Endothelial cell of umbilical vein (primary cell): ENCODE data around the gene SELP. TPM values are rescaled to one million over a fixed set of nuclear protein-coding genes. Genes with fewer than 3 reads are reported as not detected.

Source experiments
- BruUV-seq: library from RNA; stranded (reverse); fragments of 400-500 nt; replicated peaks from 2 replicates; lab custom pipeline; 2021; lab: Mats Ljungman, UMichigan
- CTCF ChIA-PET: fragments of 300-600, 350-600 bp; sonication (Branson Sonifier 250); formaldehyde crosslinking; loops from one replicate; lab custom pipeline; 2021; ENCODE audit warnings: antibody characterized with exemption, inconsistent platforms; lab: Charles Lee
- POLR2A ChIA-PET: fragments of 300-600, 350-600 bp; sonication (Branson Sonifier 250); formaldehyde crosslinking; loops from one replicate; lab custom pipeline; 2021; ENCODE audit warnings: antibody characterized with exemption, inconsistent platforms; lab: Charles Lee
- DNase-seq: peaks from one replicate; pipeline ENCODE4 v3.0.0-alpha.2; 2011; ENCODE audit warnings: low read depth, low spot score
- FAIRE-seq: peaks from 2 replicates; lab custom pipeline; 2011; peaks lifted over from hg19 to GRCh38; lab: Jason Lieb, UNC
- H2AFZ ChIP-seq: 2 replicates; pipeline ENCODE4 v1.6.0; 2012; ENCODE audit warnings: low read depth, low read length, control low read depth, inconsistent platforms
- H3K27ac ChIP-seq: 2 replicates; pipeline ENCODE4 v1.5.1; 2011; ENCODE audit warnings: low read depth, mild to moderate bottlenecking, control low read depth, low read length, moderate library complexity; ENCODE audit not compliant: insufficient read depth
- H3K27me3 ChIP-seq, 2 experiments: 2 replicates each; pipeline versions ENCODE4 v1.6.0 to v1.6.1; 2011; ENCODE audit warnings: low read length in 2 of 2, mixed read lengths in 1 of 2; ENCODE audit not compliant: control insufficient read depth in 2 of 2, insufficient read depth in 2 of 2
- H3K36me3 ChIP-seq, 2 experiments: 2 replicates in 1 of 2; 3 replicates in 1 of 2; pipeline ENCODE4 v1.5.1; 2011; ENCODE audit warnings: low read length in 2 of 2, mild to moderate bottlenecking in 1 of 2, moderate library complexity in 1 of 2; ENCODE audit not compliant: control insufficient read depth in 2 of 2, insufficient read depth in 2 of 2; ENCODE audit errors: extremely low read depth in 1 of 2
- H3K4me1 ChIP-seq: 3 replicates; pipeline ENCODE4 v1.5.1; 2011; ENCODE audit warnings: mild to moderate bottlenecking, low read length; ENCODE audit not compliant: control insufficient read depth, insufficient read depth; ENCODE audit errors: extremely low read depth
- H3K4me2 ChIP-seq: 2 replicates; pipeline ENCODE4 v1.6.1; 2011; ENCODE audit warnings: low read length, control low read depth, mixed read lengths; ENCODE audit not compliant: insufficient read depth
- H3K4me3 ChIP-seq, 3 experiments: fragments of 200-600 bp in 1 of 3; sonication (generic), shearing (Covaris generic) in 1 of 3; replicated peaks in 1 of 3; 2 replicates each; pipeline ENCODE4 v1.5.1; 2011 to 2016; ENCODE audit warnings: control low read depth in 3 of 3, low read length in 3 of 3, mild to moderate bottlenecking in 2 of 3, inconsistent platforms in 1 of 3, low read depth in 1 of 3, moderate library complexity in 1 of 3; ENCODE audit not compliant: insufficient read depth in 1 of 3
- H3K79me2 ChIP-seq: 2 replicates; pipeline ENCODE4 v1.6.0; 2012; ENCODE audit warnings: low read length, inconsistent platforms; ENCODE audit not compliant: control insufficient read depth, insufficient read depth
- H3K9ac ChIP-seq: replicated peaks from 2 replicates; pipeline ENCODE3; 2011; ENCODE audit warnings: low read length, control low read depth; ENCODE audit not compliant: insufficient read depth; ENCODE audit errors: extremely low read depth
- H3K9me1 ChIP-seq: replicated peaks from 3 replicates; pipeline ENCODE4 v1.6.0; 2011; ENCODE audit warnings: mild to moderate bottlenecking, low read length; ENCODE audit not compliant: control insufficient read depth, insufficient read depth; ENCODE audit errors: extremely low read depth
- H3K9me3 ChIP-seq: replicated peaks from 2 replicates; pipeline ENCODE4 v1.5.1; 2012; ENCODE audit warnings: low read length, inconsistent platforms; ENCODE audit not compliant: control insufficient read depth, insufficient read depth
- H4K20me1 ChIP-seq: replicated peaks from 2 replicates; pipeline ENCODE3; 2011; ENCODE audit warnings: mild to moderate bottlenecking, low read length; ENCODE audit not compliant: control insufficient read depth, insufficient read depth; ENCODE audit errors: extremely low read depth
- EZH2 ChIP-seq: IDR thresholded peaks from 2 replicates; pipeline ENCODE4 v1.6.1; 2012; ENCODE audit warnings: borderline replicate concordance, low read depth, mild to moderate bottlenecking, moderate library complexity, low read length, inconsistent platforms; ENCODE audit not compliant: severe bottlenecking
- FOS ChIP-seq: IDR thresholded peaks from 2 replicates; pipeline ENCODE4 v1.6.1; 2011; ENCODE audit warnings: mild to moderate bottlenecking, low read length, moderate library complexity, borderline replicate concordance; ENCODE audit not compliant: insufficient read depth
- GATA2 ChIP-seq: IDR thresholded peaks from 2 replicates; pipeline ENCODE4 v1.7.0; 2011; ENCODE audit warnings: low read depth, mild to moderate bottlenecking, moderate library complexity, mixed read lengths, low read length; ENCODE audit not compliant: insufficient read length, insufficient read depth
- JUN ChIP-seq: IDR thresholded peaks from 2 replicates; pipeline ENCODE4 v1.6.1; 2011; ENCODE audit warnings: borderline replicate concordance, low read depth; ENCODE audit not compliant: insufficient read length, insufficient read depth
- MAX ChIP-seq: IDR thresholded peaks from 2 replicates; pipeline ENCODE4 v1.6.1; 2011; ENCODE audit not compliant: insufficient read depth, insufficient read length
- MYC ChIP-seq: IDR thresholded peaks from one replicate; pipeline ENCODE4 v1.6.1; 2011; ENCODE audit warnings: mild to moderate bottlenecking, low read depth, low read length
- POLR2A ChIP-seq: IDR thresholded peaks from 2 replicates; pipeline ENCODE4 v1.6.1; 2012; ENCODE audit warnings: low read depth, mild to moderate bottlenecking, control low read depth, low read length
- POLR2AphosphoS5 ChIP-seq: IDR thresholded peaks from 2 replicates; pipeline ENCODE4 v1.6.1; 2012; ENCODE audit warnings: low read depth, mild to moderate bottlenecking, control low read depth, low read length, moderate library complexity; ENCODE audit not compliant: insufficient read depth
- dilution Hi-C: fragments of 300-500 bp; cut with MboI; formaldehyde crosslinking; loops from one replicate; pipeline ENCODE4 v1.15.0; 2019; ENCODE audit warnings: low sequenced_read_pairs; ENCODE audit not compliant: extremely low pct_ligation_motif_present
- intact Hi-C: fragments of 100-400 bp; cut with micrococcal nuclease; formaldehyde crosslinking; loops from one replicate; pipeline ENCODE4 v1.10.0; 2022
- polyA plus RNA-seq, 4 experiments: library from polyadenylated mRNA; depleted of rRNA in 3 of 4; stranded (reverse) in 3 of 4; unstranded in 1 of 4; fragments of >200 nt; gene quantifications; 2 replicates each; pipeline versions ENCODE4 v1.2.1 to v1.2.3, GENCODE V29; 2011 to 2012; ENCODE audit warnings: missing spikeins in 1 of 4
- total RNA-seq: library from RNA; stranded (reverse); gene quantifications from 2 replicates; pipeline ENCODE4 v1.2.3, GENCODE V29; 2021
- TF ChIP-seq, protein P1 (sequence below), 2 donors: IDR thresholded peaks; 1 replicate in 1 of 2; 2 replicates in 1 of 2; pipeline ENCODE4 v1.5.1; 2011; ENCODE audit warnings: low read length in 2 of 2, mild to moderate bottlenecking in 2 of 2, moderate library complexity in 2 of 2, control low read depth in 1 of 2, inconsistent platforms in 1 of 2, low read depth in 1 of 2; ENCODE audit not compliant: insufficient read depth in 1 of 2; ENCODE audit errors: extremely low read depth in 1 of 2

Gene SELP
- total and polyA plus RNA-seq, 2 donors (not counting 3 experiments of a cell fraction or from before 2014, with no cell fraction given) = 1.3 to 1.6 TPM

DNA sequence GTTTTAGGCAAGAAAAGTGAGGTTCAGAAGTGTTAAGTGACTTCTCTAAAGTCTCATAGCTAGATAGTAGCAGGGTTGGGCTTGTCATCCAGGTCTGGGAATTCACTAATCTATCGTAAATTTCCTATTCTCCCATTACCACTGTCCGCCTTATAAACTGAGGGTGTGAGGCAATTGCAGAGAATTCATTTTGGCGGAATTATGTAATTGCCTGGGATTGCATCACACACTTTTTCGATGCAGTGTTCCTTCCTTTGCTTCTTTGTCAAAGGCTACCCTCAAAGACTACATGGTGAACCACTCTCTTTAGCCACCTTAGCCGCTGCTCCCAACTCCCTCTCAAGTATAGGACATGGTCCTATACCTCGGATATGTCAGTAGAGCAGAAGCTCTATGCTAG, 19.1 kb downstream of the SELP start:
- no peak overlapping the region for H3K27ac ChIP-seq
- ChIA-PET POLR2A (no interaction called here), CTCF (interaction anchor here (1.2 to 3.5 kb wide), 5 partner anchors 9 to 199 kb away, joined by 4 to 14 read pairs (median 9); no protein-coding TSS in a partner anchor)
- H3K4me3 ChIP-seq = no peak overlapping the region
- BruUV-seq = no TSS peak
- no peaks in the 10 kb centered on the region for H3K9me1 ChIP-seq
- H3K79me2 ChIP-seq = no peaks in the 10 kb centered on the region
- DNase-seq = no peak
- H4K20me1 ChIP-seq = no peaks in the 10 kb centered on the region
- TF ChIP-seq GATA2 = no peak
- TF ChIP-seq MAX = no peak
- no peak for TF ChIP-seq POLR2AphosphoS5
- TF ChIP-seq, protein P1, sequence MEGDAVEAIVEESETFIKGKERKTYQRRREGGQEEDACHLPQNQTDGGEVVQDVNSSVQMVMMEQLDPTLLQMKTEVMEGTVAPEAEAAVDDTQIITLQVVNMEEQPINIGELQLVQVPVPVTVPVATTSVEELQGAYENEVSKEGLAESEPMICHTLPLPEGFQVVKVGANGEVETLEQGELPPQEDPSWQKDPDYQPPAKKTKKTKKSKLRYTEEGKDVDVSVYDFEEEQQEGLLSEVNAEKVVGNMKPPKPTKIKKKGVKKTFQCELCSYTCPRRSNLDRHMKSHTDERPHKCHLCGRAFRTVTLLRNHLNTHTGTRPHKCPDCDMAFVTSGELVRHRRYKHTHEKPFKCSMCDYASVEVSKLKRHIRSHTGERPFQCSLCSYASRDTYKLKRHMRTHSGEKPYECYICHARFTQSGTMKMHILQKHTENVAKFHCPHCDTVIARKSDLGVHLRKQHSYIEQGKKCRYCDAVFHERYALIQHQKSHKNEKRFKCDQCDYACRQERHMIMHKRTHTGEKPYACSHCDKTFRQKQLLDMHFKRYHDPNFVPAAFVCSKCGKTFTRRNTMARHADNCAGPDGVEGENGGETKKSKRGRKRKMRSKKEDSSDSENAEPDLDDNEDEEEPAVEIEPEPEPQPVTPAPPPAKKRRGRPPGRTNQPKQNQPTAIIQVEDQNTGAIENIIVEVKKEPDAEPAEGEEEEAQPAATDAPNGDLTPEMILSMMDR (IDR thresholded peaks at IDR 0.05; ENCODE audit: extremely low read depth in 1 of 2, insufficient read depth in 1 of 2, low read depth in 1 of 2, low read length in 2 of 2) = no peak
- TF ChIP-seq JUN = no peak
- no peak for TF ChIP-seq EZH2
- TF ChIP-seq POLR2A = no peak
- no peak for TF ChIP-seq FOS
- TF ChIP-seq MYC = no peak
- FAIRE-seq = no peak
- intact Hi-C loops (no loop called here), dilution Hi-C loops (no loop called here)
- no peaks in the 10 kb centered on the region for H3K36me3 ChIP-seq
- H3K27me3 ChIP-seq = no peaks in the 10 kb centered on the region
- H3K4me2 ChIP-seq = no peak overlapping the region
- H3K4me1 ChIP-seq = peaks cover 13% of the 10 kb centered on the region
- H3K9ac ChIP-seq = no peak overlapping the region
- no peaks in the 10 kb centered on the region for H3K9me3 ChIP-seq
- H2AFZ ChIP-seq = no peak overlapping the region
